ENCODE results near the gene SLC23A1. TPM values are rescaled to one million over a fixed set of nuclear protein-coding genes. Genes with fewer than 3 reads are reported as not detected.

SLC23A1 gene
- total and polyA plus RNA-seq, 2 experiments from 2014 or later, result 3.3 to 13.4 TPM

DNA sequence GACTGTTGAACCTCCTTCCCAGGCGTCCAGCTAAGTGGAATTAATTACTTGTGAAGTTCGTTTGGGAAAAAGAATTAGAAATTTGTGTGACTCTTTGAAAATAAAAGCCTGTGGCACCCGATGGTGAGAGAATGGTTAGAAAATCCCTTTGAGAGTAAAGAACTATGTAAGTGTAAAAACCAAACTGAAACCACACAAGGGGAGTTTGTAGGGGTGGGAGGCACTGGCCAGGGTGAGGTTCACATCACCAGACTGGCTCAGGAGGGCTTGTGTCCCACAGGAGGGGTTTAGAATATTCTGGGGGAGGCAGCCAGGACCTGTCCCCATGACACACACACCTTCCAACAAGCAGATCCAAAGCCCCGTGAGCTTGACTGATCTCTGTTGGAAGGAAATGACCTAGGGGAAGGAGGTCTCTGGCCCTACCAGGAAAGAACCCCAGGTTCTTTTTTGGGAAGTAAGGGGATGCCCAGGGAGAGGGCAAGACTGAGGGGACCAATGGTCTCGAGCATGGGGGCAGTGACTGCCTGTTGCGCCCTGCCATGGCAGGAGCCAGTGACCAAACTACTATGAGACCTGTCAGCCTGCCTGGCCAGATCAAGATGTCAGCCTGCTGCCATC, 16.5 kb upstream of the SLC23A1 start:
- no peak for DNase-seq (ENCODE audit: low spot score)
- Histone ChIP-seq H3K27ac (no peak overlapping the region), H3K4me3 (no peak overlapping the region), H3K9me2 (replicated peaks; ENCODE audit: insufficient read depth) (no peaks in the 10 kb centered on the region), H4K20me1 (ENCODE audit: insufficient read depth, poor library complexity, severe bottlenecking) (no peaks in the 10 kb centered on the region), H3K4me2 (no peak overlapping the region), H3K4me1 (ENCODE audit: insufficient read depth) (peaks cover 7% of the 10 kb centered on the region), H3K27me3 (peaks cover 9% of the 10 kb centered on the region), H3K9me3 (ENCODE audit: low read depth) (no peaks in the 10 kb centered on the region), H3K36me3 (replicated peaks; ENCODE audit: insufficient read depth, low read depth) (no peaks in the 10 kb centered on the region), H2AFZ (no peak overlapping the region), H3K79me2 (no peaks in the 10 kb centered on the region)
- 90% methylated on average over 6 of the region's 6 CpGs for WGBS (ENCODE audit: low lambda C conversion rate, missing lambda C conversion rate)
- TF ChIP-seq EZH2phosphoT487 (IDR thresholded peaks at IDR 0.05; ENCODE audit: low read depth, severe bottlenecking, unreplicated experiment) (no peak), EZH2 (IDR thresholded peaks at IDR 0.05; ENCODE audit: borderline replicate concordance) (no peak)
- TF ChIP-seq, protein P1, sequence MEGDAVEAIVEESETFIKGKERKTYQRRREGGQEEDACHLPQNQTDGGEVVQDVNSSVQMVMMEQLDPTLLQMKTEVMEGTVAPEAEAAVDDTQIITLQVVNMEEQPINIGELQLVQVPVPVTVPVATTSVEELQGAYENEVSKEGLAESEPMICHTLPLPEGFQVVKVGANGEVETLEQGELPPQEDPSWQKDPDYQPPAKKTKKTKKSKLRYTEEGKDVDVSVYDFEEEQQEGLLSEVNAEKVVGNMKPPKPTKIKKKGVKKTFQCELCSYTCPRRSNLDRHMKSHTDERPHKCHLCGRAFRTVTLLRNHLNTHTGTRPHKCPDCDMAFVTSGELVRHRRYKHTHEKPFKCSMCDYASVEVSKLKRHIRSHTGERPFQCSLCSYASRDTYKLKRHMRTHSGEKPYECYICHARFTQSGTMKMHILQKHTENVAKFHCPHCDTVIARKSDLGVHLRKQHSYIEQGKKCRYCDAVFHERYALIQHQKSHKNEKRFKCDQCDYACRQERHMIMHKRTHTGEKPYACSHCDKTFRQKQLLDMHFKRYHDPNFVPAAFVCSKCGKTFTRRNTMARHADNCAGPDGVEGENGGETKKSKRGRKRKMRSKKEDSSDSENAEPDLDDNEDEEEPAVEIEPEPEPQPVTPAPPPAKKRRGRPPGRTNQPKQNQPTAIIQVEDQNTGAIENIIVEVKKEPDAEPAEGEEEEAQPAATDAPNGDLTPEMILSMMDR (IDR thresholded peaks at IDR 0.05; ENCODE audit: poor library complexity), result no peak

DNA sequence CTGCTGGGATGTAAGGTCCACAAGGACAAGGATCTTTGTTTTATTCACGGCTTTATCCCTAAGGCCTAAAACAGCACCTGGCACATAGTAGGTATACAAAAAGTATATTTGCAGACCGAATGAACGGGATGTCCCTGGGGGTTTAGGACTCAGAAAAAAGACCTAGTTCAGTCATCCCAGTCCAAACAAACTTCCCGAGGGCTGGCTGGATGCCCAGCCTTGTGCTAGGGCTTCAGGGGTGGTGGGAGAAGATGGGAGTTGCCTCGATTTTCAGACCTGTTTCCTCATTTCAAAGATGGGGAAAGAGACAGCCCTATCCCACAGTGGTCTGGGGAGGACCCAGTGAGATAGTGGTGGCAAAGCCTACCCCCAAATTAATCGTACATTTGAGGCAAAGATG, 14.8 kb upstream of the SLC23A1 start:
- H3K4me3 ChIP-seq, result no peak overlapping the region
- H3K9me2 ChIP-seq (replicated peaks; ENCODE audit: insufficient read depth), result no peaks in the 10 kb centered on the region
- no peaks in the 10 kb centered on the region for H4K20me1 ChIP-seq (ENCODE audit: insufficient read depth, poor library complexity, severe bottlenecking)
- H3K79me2 ChIP-seq, result no peaks in the 10 kb centered on the region
- DNase-seq (ENCODE audit: low spot score), result no peak
- no peak overlapping the region for H3K4me2 ChIP-seq
- no peak overlapping the region for H3K27ac ChIP-seq
- H3K9me3 ChIP-seq (ENCODE audit: low read depth), result no peaks in the 10 kb centered on the region
- 77% methylated on average over 6 of the region's 6 CpGs for WGBS (ENCODE audit: low lambda C conversion rate, missing lambda C conversion rate)
- TF ChIP-seq EZH2phosphoT487 (IDR thresholded peaks at IDR 0.05; ENCODE audit: low read depth, severe bottlenecking, unreplicated experiment) (no peak), EZH2 (IDR thresholded peaks at IDR 0.05; ENCODE audit: borderline replicate concordance) (no peak)
- TF ChIP-seq, protein P1 (IDR thresholded peaks at IDR 0.05; ENCODE audit: poor library complexity), result no peak
- H2AFZ ChIP-seq, result no peak overlapping the region
- H3K36me3 ChIP-seq (replicated peaks; ENCODE audit: insufficient read depth, low read depth), result no peaks in the 10 kb centered on the region
- H3K27me3 ChIP-seq, result peaks cover 22% of the 10 kb centered on the region
- peaks cover 8% of the 10 kb centered on the region for H3K4me1 ChIP-seq (ENCODE audit: insufficient read depth)

DNA sequence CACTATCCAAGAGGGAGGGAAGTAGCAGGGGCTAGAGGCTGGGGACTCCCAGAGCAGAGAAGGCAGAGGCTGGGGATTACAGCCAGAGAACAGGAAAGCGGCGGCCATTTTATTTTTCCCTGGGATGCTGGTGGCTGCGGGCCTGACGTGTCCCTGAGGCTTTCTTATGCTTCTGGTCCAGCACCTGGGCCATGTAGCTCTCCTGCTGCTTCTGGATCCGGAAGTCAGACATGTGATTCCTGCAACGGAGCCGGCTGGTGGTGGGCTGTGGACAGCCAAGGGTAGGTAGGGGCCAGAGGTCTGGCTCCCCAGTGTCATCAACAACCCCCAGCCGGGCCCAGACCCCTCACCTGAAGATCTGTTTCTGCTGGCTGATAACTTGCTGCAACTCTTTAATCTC, 13.6 kb upstream of the SLC23A1 start:
- H2AFZ ChIP-seq, result no peak overlapping the region
- WGBS (ENCODE audit: low lambda C conversion rate, missing lambda C conversion rate), result 90% methylated on average over 8 of the region's 8 CpGs
- H3K27ac ChIP-seq, result no peak overlapping the region
- no peak for DNase-seq (ENCODE audit: low spot score)
- no peaks in the 10 kb centered on the region for H3K79me2 ChIP-seq
- H3K4me2 ChIP-seq, result no peak overlapping the region
- no peaks in the 10 kb centered on the region for H3K9me2 ChIP-seq (replicated peaks; ENCODE audit: insufficient read depth)
- no peak overlapping the region for H3K4me3 ChIP-seq
- peaks cover 8% of the 10 kb centered on the region for H3K4me1 ChIP-seq (ENCODE audit: insufficient read depth)
- peaks cover 26% of the 10 kb centered on the region for H3K27me3 ChIP-seq
- no peaks in the 10 kb centered on the region for H3K9me3 ChIP-seq (ENCODE audit: low read depth)
- no peaks in the 10 kb centered on the region for H3K36me3 ChIP-seq (replicated peaks; ENCODE audit: insufficient read depth, low read depth)
- H4K20me1 ChIP-seq (ENCODE audit: insufficient read depth, poor library complexity, severe bottlenecking), result no peaks in the 10 kb centered on the region
- TF ChIP-seq EZH2phosphoT487 (IDR thresholded peaks at IDR 0.05; ENCODE audit: low read depth, severe bottlenecking, unreplicated experiment) (no peak), EZH2 (IDR thresholded peaks at IDR 0.05; ENCODE audit: borderline replicate concordance) (no peak)
- TF ChIP-seq, protein P1 (IDR thresholded peaks at IDR 0.05; ENCODE audit: poor library complexity), result no peak
